Frontal cortex (tissue), 4 donors: ENCODE results near the gene ZDHHC12. TPM values are rescaled to one million over a fixed set of nuclear protein-coding genes. Genes with fewer than 3 reads are reported as not detected.

Source experiments
- DNase-seq, 2 donors: peaks; one replicate each; pipeline ENCODE4 v3.0.0; 2012; ENCODE audit warnings: low spot score in 2 of 2
- FAIRE-seq: peaks from 2 replicates; lab custom pipeline; 2012; peaks lifted over from hg19 to GRCh38; lab: Jason Lieb, UNC
- small RNA-seq: library from RNA; depleted of rRNA; stranded (forward); fragments of <200 nt; gene quantifications from one replicate; pipeline ENCODE3, GENCODE V24; 2014
- total RNA-seq: library from RNA; depleted of rRNA; stranded (reverse); fragments of >200 nt; gene quantifications from one replicate; pipeline ENCODE4 v1.2.3, GENCODE V29; 2014
- donor health status: control.
- donor health status: control.
- donor health status: control.

ZDHHC12 gene
- total RNA-seq, 1 donor from 2014 or later = 1.2 TPM

DNA sequence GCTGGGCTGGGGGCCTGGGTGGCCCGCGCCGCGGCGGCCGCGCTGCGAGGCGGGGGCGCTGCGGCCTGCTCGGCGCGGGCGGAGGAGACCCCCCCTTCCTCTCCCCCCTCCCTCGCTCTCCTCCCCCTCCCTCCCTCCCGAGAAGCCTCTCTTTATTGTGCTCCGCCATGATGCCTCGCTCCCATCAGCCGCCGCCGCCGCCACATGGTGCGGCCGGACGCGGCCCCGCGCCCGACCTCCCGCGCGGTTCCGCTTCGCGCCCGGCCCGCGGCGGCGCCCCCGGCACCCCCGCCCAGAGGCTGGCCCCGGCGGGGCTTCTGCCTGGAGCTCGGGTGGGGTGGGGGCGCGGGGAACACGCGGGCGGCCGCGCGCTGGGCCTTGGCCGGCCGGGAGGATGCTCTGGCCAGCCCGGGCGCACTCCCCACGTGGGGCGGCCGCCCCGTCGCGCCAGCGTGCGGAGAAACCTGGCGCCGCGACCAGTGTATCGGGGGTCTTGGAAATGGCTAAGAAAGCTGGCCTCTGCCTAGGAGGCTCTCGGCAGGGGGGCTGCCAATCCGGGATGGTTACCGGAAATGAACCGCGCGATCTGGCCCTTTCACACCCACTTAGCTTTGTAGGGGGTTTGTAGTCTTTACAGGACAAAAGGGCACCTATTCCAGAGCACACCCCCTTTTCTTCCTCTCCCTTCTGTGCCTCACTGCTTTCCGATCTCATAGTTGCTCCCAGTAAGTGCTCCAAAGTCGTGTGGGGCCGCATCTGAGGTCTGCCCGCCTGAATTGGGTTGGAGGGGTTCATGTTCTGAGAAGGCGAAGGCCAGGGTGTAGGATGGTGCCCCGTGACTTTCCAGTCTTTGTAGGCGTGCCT is 33.9 kb downstream of the ZDHHC12 start:
- peak; percentile 85 to 94 for DNase-seq
- no peak for FAIRE-seq

DNA sequence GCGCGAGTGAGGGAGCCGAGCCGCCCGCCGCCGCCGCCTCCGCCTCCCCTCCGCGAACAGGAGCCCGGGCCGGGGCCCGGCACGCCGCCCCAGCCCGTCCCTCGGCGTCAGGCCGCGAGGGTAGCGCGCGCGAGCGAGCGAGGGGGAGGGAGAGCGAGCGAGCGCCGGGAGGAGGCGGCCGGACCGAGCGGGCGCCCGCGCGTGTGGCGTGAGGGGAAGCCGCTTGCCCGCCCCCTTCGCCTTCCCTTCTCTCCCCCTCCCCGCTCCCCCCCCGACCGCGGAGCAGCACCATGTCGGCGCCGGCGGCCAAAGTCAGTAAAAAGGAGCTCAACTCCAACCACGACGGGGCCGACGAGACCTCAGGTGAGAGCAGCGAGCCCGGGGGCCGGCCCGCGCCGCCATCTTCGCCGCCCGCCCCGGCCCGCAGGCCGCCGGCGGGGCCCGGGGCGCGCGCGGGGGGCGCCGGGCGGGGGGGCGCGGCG is 34.6 kb downstream of the ZDHHC12 start:
- no peak for DNase-seq
- FAIRE-seq = no peak

DNA sequence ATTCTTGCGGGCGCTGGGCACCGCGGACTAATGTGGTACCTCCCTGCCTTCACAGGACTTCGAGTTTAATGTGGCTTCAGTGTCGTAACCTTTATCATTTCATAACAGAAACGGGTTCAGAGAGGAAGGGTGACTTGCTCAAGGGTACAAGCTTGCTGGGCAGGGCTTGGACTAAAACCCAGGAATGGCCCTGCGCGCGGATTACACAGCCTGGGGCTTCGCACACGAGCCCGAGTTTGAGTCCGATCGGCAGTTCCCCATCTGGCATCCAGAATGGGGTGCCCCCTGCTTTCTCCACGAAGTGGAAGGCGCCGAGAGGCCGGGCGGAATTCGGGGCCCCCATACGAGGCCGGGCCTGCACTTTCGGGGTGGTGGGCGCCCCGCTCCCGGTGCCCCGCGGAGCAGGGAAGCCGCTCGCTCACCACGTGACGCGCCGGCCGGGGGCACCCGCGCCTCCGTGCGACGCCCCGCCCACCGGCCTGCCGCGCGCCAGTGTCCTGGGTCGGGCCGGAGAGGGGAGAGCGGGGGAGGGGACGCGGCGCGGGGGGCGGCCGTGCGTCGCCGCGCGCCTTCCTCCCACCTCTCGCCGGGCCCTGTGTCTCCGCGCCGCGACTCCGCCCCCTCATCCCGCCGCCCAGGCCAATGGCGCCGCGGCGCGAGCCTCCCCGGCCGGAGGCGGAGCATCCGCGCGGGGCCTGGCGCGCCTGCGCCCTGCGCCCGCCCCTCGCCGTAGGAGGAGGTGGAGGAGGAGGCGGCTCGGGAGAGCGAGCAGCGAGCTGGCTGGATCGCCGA is 35.2 kb downstream of the ZDHHC12 start, which contains the start of gene SET:
TSS of gene SET (plus strand) at position 722 of the 792 bp plus-strand sequence. CDS start 361 bp downstream, outside the sequence.
- DNase-seq (peak; percentile 99), FAIRE-seq (no peak)

DNA sequence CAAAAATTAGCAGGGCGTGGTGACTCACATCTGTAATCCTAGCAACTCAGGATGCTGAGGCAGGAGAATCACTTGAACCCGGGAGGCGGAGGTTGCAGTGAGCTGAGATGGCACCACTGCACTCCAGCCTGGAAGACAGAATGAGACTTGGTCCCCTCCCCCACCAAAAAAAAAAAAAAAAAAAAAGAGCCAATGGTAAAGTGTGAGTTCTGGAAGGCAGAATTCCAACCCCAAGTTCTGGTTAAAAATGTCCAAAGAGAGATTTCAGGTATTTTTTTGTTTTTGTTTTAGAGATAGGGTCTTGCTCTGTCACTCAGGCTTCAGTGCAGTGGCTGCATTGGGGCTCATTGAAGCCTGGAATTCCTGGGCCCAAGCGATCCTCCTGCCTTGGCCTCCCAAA is 36.5 kb downstream of the ZDHHC12 start:
- no peak for FAIRE-seq

DNA sequence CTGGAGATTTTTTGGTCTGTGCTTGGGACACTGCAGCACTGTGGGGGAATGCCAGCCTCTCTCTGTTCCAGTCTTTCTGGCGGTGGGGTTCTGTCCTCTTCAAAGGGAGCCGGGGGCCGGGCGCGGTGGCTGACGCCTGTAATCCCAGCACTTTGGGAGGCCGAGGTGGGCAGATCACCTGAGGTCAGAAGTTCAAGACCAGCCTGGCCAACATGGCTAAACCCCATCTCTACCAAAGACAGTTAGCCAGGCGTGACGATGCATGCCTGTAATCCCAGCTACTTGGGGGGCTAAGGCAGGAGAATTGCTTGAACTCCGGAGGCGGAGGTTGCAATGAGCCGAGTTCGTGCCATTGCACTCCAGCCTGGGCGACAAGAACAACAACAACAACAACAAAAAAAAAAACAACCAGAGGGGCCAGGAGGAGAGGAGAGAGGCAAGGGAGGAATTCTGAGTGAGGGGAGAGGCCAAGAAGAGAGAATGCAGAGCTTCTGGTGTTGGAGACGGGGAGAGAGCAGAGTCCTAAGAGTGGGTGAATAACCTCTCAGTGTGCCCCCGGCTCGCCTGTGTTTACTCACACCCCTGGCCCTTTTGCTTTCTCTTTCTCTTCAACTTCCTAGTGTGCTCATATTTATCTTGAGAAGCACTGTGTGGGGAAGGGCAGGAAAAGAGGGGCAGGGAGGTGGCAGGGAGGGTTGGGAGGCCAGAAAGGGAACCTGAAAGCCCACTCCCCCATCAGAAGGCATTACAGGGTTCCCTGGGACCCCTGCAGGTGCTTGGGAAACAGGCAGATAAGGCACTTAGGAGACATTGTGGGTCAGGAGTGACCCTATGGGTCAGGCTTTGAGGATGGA is 38.1 kb downstream of the ZDHHC12 start:
- DNase-seq (no peak), FAIRE-seq (no peak)

More for the DNA sequence above, 36.5 kb downstream of the ZDHHC12 start:
- no peak for DNase-seq

DNA sequence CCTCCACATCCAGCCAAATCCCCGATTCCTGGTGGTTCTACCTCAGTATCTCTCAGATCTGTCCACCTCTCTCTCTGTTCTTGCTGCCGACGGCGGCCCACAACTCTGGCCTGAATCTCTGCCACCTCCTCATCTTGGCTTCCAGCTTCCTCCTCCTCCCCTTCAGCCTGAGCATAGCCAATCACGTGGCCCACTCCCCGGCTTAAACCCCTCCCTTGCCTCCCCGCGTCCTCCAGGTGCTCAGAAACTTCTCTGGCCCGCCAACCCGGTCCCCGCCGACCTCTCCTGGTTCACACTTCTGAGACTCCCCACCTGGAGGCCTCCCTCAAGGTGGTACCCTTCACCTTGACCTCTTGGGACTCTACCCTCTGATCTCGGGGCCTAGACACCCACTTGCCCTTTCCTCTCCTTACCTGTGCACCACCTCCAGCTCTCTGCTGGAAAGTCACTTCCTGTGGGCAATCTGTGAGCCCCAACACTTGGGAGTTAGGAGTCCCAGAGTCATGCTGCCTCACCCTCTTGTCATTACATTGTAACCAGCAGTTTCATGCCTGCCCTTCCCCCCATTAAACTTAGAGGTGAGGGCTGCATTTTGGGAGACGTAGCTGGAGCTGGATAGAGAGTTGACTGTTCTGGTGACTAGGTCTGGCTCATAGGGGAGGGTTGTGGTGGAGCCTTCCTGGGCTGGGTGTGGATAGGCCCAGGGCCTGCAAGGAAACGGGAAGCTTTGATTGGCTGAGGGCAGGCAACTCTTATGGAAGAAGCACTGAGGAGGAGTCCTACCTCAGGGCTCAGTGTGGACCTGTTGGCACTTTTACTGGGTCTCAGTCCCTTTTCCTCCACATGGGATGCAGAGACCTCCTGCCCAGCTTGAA is 39.4 kb downstream of the ZDHHC12 start:
- peak in 1 of 2 donors; percentile 53 for DNase-seq

DNA sequence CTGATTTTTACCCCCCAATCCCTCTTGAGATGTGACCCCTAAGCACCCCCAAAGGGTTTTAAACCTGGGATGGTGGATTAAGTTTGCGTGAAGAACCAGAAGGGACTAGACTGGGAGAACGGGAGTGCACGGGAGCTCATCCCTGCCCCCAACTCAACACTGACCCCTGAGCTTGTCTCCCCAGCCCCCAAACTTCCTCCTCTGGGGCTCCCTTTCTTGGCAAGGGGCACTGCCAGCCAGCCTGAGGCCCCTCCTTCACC is 39.9 kb downstream of the ZDHHC12 start:
- no peak for FAIRE-seq
- DNase-seq = no peak

More for the DNA sequence above, 39.4 kb downstream of the ZDHHC12 start:
- no peak for FAIRE-seq

DNA sequence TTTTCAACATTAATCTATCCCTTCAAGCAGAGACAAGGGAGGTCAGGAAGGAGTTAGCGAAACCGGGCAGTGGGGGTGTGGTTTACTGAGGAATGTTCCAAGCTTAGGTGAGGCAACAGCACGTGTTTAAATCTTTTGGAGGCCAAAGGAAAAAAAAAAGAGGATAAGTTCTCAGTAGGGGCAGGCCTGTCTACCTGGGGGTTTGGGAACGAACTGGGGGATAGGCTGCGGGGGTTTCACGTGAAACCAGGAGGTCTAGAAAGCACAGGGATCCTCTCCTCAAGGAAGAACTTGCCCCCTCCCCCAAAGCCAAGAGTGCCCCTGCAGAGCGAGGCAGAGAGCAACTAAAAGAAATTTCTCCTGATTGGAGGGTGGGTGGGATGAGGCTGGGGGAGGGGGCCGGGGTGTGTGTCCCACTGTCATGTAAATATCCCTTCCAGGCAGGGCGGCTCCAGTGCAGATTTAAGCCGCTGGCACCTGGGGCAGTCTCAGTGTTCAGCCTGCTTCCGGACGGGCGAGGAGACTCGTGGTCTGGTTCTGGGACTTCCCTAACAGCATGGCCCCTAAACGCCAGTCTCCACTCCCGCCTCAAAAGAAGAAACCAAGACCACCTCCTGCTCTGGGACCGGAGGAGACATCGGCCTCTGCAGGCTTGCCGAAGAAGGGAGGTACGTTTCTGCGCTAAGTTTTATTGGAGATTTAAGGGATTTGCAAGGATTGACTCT is 40.4 kb downstream of the ZDHHC12 start:
- FAIRE-seq (no peak), DNase-seq (no peak)

DNA sequence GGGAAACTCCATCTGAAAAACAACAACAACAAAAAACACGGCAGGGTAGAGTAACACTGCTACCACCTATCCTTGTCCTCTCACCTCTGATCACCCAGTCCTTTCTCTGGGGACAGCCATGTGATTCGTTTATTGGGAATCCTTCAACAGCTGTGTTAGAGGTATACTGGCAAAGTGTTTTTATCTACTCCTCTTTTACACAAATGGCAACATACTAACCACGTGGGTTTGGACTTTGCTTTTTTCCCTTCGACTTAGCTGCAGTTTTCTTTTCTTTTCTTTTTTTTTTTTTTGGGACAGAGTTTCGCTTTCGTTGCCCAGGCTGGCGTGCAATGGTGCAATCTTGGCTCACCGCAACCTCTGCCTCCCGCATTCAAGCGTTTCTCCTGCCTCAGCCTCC is 46.1 kb downstream of the ZDHHC12 start:
- DNase-seq = no peak
- FAIRE-seq = no peak

DNA sequence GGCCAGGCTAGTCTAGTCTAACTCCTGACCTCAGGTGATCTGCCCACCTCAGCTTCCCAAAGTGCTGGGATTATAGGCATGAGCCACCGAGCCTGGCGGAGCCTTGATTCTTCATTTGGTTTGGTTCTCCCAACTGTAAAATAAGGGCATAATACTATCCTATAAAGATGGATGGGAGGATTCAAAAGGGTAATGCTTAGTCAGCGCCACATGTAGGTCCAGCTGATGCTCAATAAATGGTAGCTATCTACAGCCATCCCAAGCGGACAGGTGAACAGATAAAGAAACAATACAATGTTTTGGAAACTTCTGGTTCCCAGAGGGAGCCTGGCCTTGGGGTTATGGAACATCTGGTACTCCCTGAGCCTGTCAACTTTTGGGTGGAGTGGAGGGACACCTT is 48.5 kb downstream of the ZDHHC12 start:
- DNase-seq (no peak), FAIRE-seq (no peak)

Small RNAs within 50 kb of the gene (small RNA-seq; reads per million reads assigned to genes)
- not detected for gene RF00017
- not detected for gene RN7SL560P

Other genes starting within 250 kb of the ZDHHC12 start
- 21.6 TPM for gene GLE1, start 219.4 kb downstream of the ZDHHC12 start, total RNA-seq
- gene SPTAN1, start 171.5 kb downstream of the ZDHHC12 start, total RNA-seq = 810 TPM
- 31.4 TPM for gene DYNC2I2, start 67.3 kb downstream of the ZDHHC12 start, total RNA-seq
- 846 TPM for gene SET, start 34.9 kb downstream of the ZDHHC12 start, total RNA-seq
- gene PKN3, start 21.6 kb downstream of the ZDHHC12 start, total RNA-seq = 0.41 TPM
- 20.4 TPM for gene ZER1, start 47.8 kb upstream of the ZDHHC12 start, total RNA-seq
- gene TBC1D13, start 63.1 kb upstream of the ZDHHC12 start, total RNA-seq = 6.5 TPM
- gene ENDOG, start 94.4 kb upstream of the ZDHHC12 start, total RNA-seq = 21.6 TPM
- gene SPOUT1, start 105.7 kb upstream of the ZDHHC12 start, total RNA-seq = 10.2 TPM
- gene KYAT1, start 157.8 kb upstream of the ZDHHC12 start, total RNA-seq = 9.8 TPM
- gene LRRC8A, start 158.0 kb upstream of the ZDHHC12 start, total RNA-seq = 19.6 TPM
- gene PHYHD1, start 196.9 kb upstream of the ZDHHC12 start, total RNA-seq = 1.2 TPM
- gene DOLK, start 223.5 kb upstream of the ZDHHC12 start, total RNA-seq = 18.3 TPM
- 22.0 TPM for gene NUP188, start 223.6 kb upstream of the ZDHHC12 start, total RNA-seq